K562 (cell line): ENCODE measurements around the gene ST6GALNAC3. TPM values are rescaled to one million over a fixed set of nuclear protein-coding genes. Genes with fewer than 3 reads are reported as not detected.

ENCODE experiments used
- ATAC-seq: fragments of 200-7000 bp; cut with Tn5 transposase; 3 replicates; pipeline ENCODE4 v1.9.1; 2020; ENCODE audit warnings: moderate library complexity
- BruUV-seq: library from RNA; stranded (reverse); fragments of 400-500 nt; replicated peaks from 2 replicates; lab custom pipeline; 2021; lab: Mats Ljungman, UMichigan
- CTCF ChIA-PET: fragments of 300-600 bp; formaldehyde crosslinking; extraction: SDS; loops from one replicate; lab custom pipeline; 2021; ENCODE audit warnings: low intra/inter-chr PET ratio; lab: Yijun Ruan, JAX
- POLR2A ChIA-PET: fragments of 300-600, 350-650 bp; sonication (Branson Sonifier 250); formaldehyde crosslinking; extraction: SDS; loops from one replicate; lab custom pipeline; 2021; ENCODE audit warnings: antibody characterized with exemption, inconsistent platforms; lab: Yijun Ruan, JAX
- DNase-seq, 4 experiments: peaks; one replicate each; pipeline versions ENCODE4 v3.0.0 to v3.0.0-alpha.2; 2011 to 2018; ENCODE audit warnings: low spot score in 3 of 4, mixed read lengths in 3 of 4; ENCODE audit errors: extremely low read depth in 1 of 4
- FAIRE-seq: peaks from 2 replicates; lab custom pipeline; 2011; peaks lifted over from hg19 to GRCh38; lab: Jason Lieb, UNC
- H2AFZ ChIP-seq: 2 replicates; pipeline ENCODE4 v1.6.0; 2011; ENCODE audit warnings: low read depth, low read length, control low read depth, inconsistent platforms
- H3K27ac ChIP-seq: fragments of 200-600 bp; 3 replicates; pipeline ENCODE4 v1.8.0; 2011; ENCODE audit warnings: low read depth, mild to moderate bottlenecking, control low read depth, inconsistent platforms, low read length, moderate library complexity, mixed read lengths; ENCODE audit errors: extremely low read depth
- H3K27me3 ChIP-seq, 2 experiments: fragments of 300-600 bp in 1 of 2; 2 replicates in 1 of 2; 3 replicates in 1 of 2; pipeline versions ENCODE4 v1.6.0 to v1.8.0; 2011; ENCODE audit warnings: inconsistent platforms in 2 of 2, low read length in 2 of 2, mild to moderate bottlenecking in 1 of 2, mixed read lengths in 1 of 2, moderate library complexity in 1 of 2; ENCODE audit not compliant: control insufficient read depth in 2 of 2, insufficient read depth in 2 of 2
- H3K36me3 ChIP-seq: fragments of 300-600 bp; 3 replicates; pipeline ENCODE4 v1.8.0; 2011; ENCODE audit warnings: mild to moderate bottlenecking, low read length, inconsistent platforms; ENCODE audit not compliant: control insufficient read depth, insufficient read depth
- H3K4me1 ChIP-seq, 2 experiments: fragments of 200-600 bp in 1 of 2; replicated peaks in 1 of 2; 2 replicates in 1 of 2; 3 replicates in 1 of 2; pipeline versions ENCODE4 v1.5.1 to v1.8.0; 2011; ENCODE audit warnings: inconsistent platforms in 2 of 2, low read length in 2 of 2, mild to moderate bottlenecking in 1 of 2, mixed read lengths in 1 of 2, moderate library complexity in 1 of 2; ENCODE audit not compliant: control insufficient read depth in 2 of 2, insufficient read depth in 2 of 2
- H3K4me2 ChIP-seq: 2 replicates; pipeline ENCODE4 v1.6.1; 2011; ENCODE audit warnings: low read length, control low read depth, inconsistent platforms, mixed read lengths; ENCODE audit not compliant: insufficient read depth
- H3K4me3 ChIP-seq: fragments of 200-600 bp; sonication (generic), shearing (Covaris generic); 2 replicates; pipeline ENCODE4 v1.5.1; 2016; ENCODE audit warnings: control low read depth, inconsistent platforms
- H3K79me2 ChIP-seq: fragments of 200-600 bp; 3 replicates; pipeline ENCODE4 v1.8.0; 2011; ENCODE audit warnings: low read length, inconsistent platforms; ENCODE audit not compliant: control insufficient read depth, insufficient read depth
- H3K9ac ChIP-seq, 2 experiments: 2 replicates each; pipeline versions ENCODE4 v1.6.0 to v1.6.1; 2011; ENCODE audit warnings: low read depth in 2 of 2, low read length in 2 of 2, control low read depth in 1 of 2, inconsistent platforms in 1 of 2, mild to moderate bottlenecking in 1 of 2, mixed read lengths in 1 of 2; ENCODE audit not compliant: insufficient read depth in 1 of 2
- H3K9me1 ChIP-seq: one replicate; pipeline ENCODE4 v1.6.0; 2011; ENCODE audit warnings: inconsistent platforms, mild to moderate bottlenecking, low read length, moderate library complexity; ENCODE audit not compliant: control insufficient read depth, insufficient read depth
- H3K9me3 ChIP-seq: replicated peaks from 2 replicates; pipeline ENCODE4 v1.5.1; 2011; ENCODE audit warnings: low read depth, low read length, inconsistent platforms; ENCODE audit not compliant: control insufficient read depth, insufficient read depth
- H4K20me1 ChIP-seq: replicated peaks from 2 replicates; pipeline ENCODE4 v1.6.1; 2011; ENCODE audit warnings: low read length, inconsistent platforms, mixed read lengths; ENCODE audit not compliant: control insufficient read depth, insufficient read depth
- ELF2 ChIP-seq: fragments of 250-450 bp; sonication (Bioruptor Pico); IDR thresholded peaks from 2 replicates; pipeline ENCODE4 v1.5.0; 2021; ENCODE audit warnings: mild to moderate bottlenecking
- HOXB6 ChIP-seq: fragments of 250-450 bp; sonication (Bioruptor Pico); IDR thresholded peaks from 2 replicates; pipeline ENCODE4 v1.5.1; 2022; ENCODE audit warnings: mild to moderate bottlenecking, borderline replicate concordance
- IFI16 ChIP-seq: fragments of 250-450 bp; sonication (Bioruptor Pico); IDR thresholded peaks from 2 replicates; pipeline ENCODE4 v2.1.2; 2022; ENCODE audit warnings: mild to moderate bottlenecking, inconsistent platforms
- RAD21 ChIP-seq, 2 experiments: fragments of 250-450 bp in 1 of 2; fragments of 450-650 bp in 1 of 2; sonication (Bioruptor Pico) in 1 of 2; formaldehyde crosslinking in 1 of 2; IDR thresholded peaks in 1 of 2; conservative IDR thresholded peaks in 1 of 2; 2 replicates each; pipeline versions ENCODE4 v1.4.0 to v1.8.0; 2020 to 2022; ENCODE audit warnings: mild to moderate bottlenecking in 2 of 2, moderate library complexity in 1 of 2
- RBM34 ChIP-seq: fragments of 200-400 bp; formaldehyde crosslinking; IDR thresholded peaks from 2 replicates; pipeline ENCODE4 v1.6.1; 2018; ENCODE audit warnings: low read length, borderline replicate concordance; ENCODE audit not compliant: insufficient read depth
- SMARCA5 ChIP-seq: fragments of 450-650 bp; IDR thresholded peaks from 2 replicates; pipeline ENCODE4 v1.6.1; 2016
- SRF ChIP-seq, 2 experiments: fragments of 250-450, 450-650 bp in 1 of 2; sonication (Bioruptor Pico) in 1 of 2; sonication (generic) in 1 of 2; formaldehyde crosslinking; IDR thresholded peaks; 2 replicates each; pipeline versions ENCODE4 v1.5.0 to v1.5.1; 2020 to 2022; ENCODE audit warnings: mild to moderate bottlenecking in 1 of 2, missing genetic modification reagents in 1 of 2
- TEAD1 ChIP-seq, 2 experiments: fragments of 450-650 bp in 1 of 2; sonication (generic) in 1 of 2; formaldehyde crosslinking; IDR thresholded peaks; 2 replicates each; pipeline versions ENCODE4 v1.4.0 to v1.8.0; 2020 to 2022; ENCODE audit warnings: mild to moderate bottlenecking in 2 of 2, missing genetic modification reagents in 1 of 2
- ZBTB7A ChIP-seq: IDR thresholded peaks from 2 replicates; pipeline ENCODE4 v1.6.1; 2011; ENCODE audit warnings: low read depth, mild to moderate bottlenecking, low read length, moderate library complexity, borderline replicate concordance; ENCODE audit not compliant: control insufficient read depth
- WGBS: fragments of 100-300 bp; shearing (Covaris generic); methylation state at CpG from one replicate; pipeline ENCODE4 v1.1.6; 2016; ENCODE audit warnings: low coverage, mixed read lengths; ENCODE audit not compliant: insufficient coverage; ENCODE audit errors: missing lambda C conversion rate; 5-methylcytosine and 5-hydroxymethylcytosine counted together
- in situ Hi-C: fragments of 300-500 bp; cut with MboI; formaldehyde crosslinking; loops from 4 replicates; pipeline ENCODE4 v1.15.0; 2018; ENCODE audit warnings: inconsistent platforms, mixed read lengths
- intact Hi-C: fragments of 100-400 bp; cut with micrococcal nuclease; formaldehyde crosslinking; loops from 2 replicates; pipeline ENCODE4 v1.14.2; 2022
- polyA plus RNA-seq, 8 experiments: library from polyadenylated mRNA; depleted of rRNA in 4 of 8; stranded (reverse) in 5 of 8; unstranded in 3 of 8; fragments of >200 nt; fragmentation: Nextera tagmentation in 2 of 8; fragmentation: Illumina TruSeq in 1 of 8; extraction: Ambion mirVana in 2 of 8; extraction: Trizol in 1 of 8; gene quantifications; 2 replicates each; pipeline versions ENCODE4 v1.2.1 to v1.2.3, GENCODE V29; 2011 to 2014; ENCODE audit warnings: inconsistent platforms in 1 of 8, missing spikeins in 1 of 8
- total RNA-seq, 7 experiments: library from RNA; depleted of rRNA in 6 of 7; stranded (reverse); fragments of >200 nt in 6 of 7; fragmentation: Illumina TruSeq in 2 of 7; extraction: Trizol in 2 of 7; gene quantifications; 2 replicates each; pipeline versions ENCODE4 v1.2.1 to v1.2.3, GENCODE V29; 2011 to 2021; ENCODE audit warnings: low replicate concordance in 1 of 7
- TF ChIP-seq, protein P1 (sequence below): fragments of 250-450 bp; sonication (Bioruptor Pico); IDR thresholded peaks from 2 replicates; pipeline ENCODE4 v1.5.0; 2022; ENCODE audit warnings: mild to moderate bottlenecking

The ST6GALNAC3 gene
- total and polyA plus RNA-seq, 9 of the 15 experiments (the other 6 are each of a cell fraction or from before 2014, with no cell fraction given): 0.04 to 0.29 (median 0.18) TPM; not detected in 6

DNA sequence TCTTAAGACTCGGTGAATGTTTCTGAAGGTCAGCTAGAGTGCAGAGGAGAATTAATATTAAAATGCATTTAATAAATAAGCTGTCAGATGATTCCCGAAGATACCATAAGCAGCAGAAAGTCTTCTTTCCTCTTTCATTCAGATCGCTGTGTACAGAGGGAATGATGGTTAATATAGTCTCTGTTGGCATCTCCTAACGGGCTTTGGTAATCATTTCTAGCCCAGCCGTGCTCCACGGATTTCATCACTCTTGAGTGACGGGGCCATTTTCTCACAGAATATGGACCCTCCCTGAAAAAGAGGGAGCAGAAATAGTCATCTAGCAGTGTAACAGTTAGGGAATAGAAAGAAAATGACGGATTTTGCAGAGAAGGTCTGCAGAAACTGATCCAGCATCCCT is 103.1 kb downstream of the ST6GALNAC3 start:
- H3K27ac ChIP-seq: no peak overlapping the region
- intact Hi-C loops: no loop called here
- FAIRE-seq (no peak), DNase-seq (no peak), ATAC-seq (no peak)
- no peaks in the 10 kb centered on the region for H3K9me1 ChIP-seq
- no peak overlapping the region for H3K9ac ChIP-seq
- H3K27me3 ChIP-seq: no peaks in the 10 kb centered on the region
- no peaks in the 10 kb centered on the region for H3K36me3 ChIP-seq
- no TSS peak for BruUV-seq
- H3K4me1 ChIP-seq: no peaks in the 10 kb centered on the region
- H3K4me3 ChIP-seq: no peak overlapping the region
- no peaks in the 10 kb centered on the region for H4K20me1 ChIP-seq
- no peak overlapping the region for H3K4me2 ChIP-seq
- no peaks in the 10 kb centered on the region for H3K79me2 ChIP-seq
- in situ Hi-C loops: no loop called here
- H2AFZ ChIP-seq: no peak overlapping the region
- ChIA-PET CTCF (no interaction called here), POLR2A (no interaction called here)
- 3% methylated on average over 8 of the region's 8 CpGs for WGBS
- TF ChIP-seq ELF2 (no peak), RAD21 (CRISPR knock-in tag; conservative IDR thresholded peaks at IDR 0.05 in 1 of 2, IDR thresholded peaks at IDR 0.05 in 1 of 2) (no peak), IFI16 (CRISPR knock-in tag) (no peak), SRF (CRISPR knock-in tag; IDR thresholded peaks at IDR 0.05) (no peak), TEAD1 (CRISPR knock-in tag; IDR thresholded peaks at IDR 0.05) (no peak), SMARCA5 (no peak), ZBTB7A (no peak), RBM34 (no peak), HOXB6 (CRISPR knock-in tag) (no peak)
- TF ChIP-seq, protein P1, sequence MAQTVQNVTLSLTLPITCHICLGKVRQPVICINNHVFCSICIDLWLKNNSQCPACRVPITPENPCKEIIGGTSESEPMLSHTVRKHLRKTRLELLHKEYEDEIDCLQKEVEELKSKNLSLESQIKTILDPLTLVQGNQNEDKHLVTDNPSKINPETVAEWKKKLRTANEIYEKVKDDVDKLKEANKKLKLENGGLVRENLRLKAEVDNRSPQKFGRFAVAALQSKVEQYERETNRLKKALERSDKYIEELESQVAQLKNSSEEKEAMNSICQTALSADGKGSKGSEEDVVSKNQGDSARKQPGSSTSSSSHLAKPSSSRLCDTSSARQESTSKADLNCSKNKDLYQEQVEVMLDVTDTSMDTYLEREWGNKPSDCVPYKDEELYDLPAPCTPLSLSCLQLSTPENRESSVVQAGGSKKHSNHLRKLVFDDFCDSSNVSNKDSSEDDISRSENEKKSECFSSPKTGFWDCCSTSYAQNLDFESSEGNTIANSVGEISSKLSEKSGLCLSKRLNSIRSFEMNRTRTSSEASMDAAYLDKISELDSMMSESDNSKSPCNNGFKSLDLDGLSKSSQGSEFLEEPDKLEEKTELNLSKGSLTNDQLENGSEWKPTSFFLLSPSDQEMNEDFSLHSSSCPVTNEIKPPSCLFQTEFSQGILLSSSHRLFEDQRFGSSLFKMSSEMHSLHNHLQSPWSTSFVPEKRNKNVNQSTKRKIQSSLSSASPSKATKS (CRISPR knock-in tag): no peak
- no peaks in the 10 kb centered on the region for H3K9me3 ChIP-seq
